Tibial artery (tissue), 4 donors: ENCODE measurements around the gene WDFY3.

Experiments used
- DNase-seq, 2 donors: peaks; one replicate each; pipeline ENCODE4 v3.0.0-alpha.2; 2019
- H3K27ac ChIP-seq, 2 donors: fragments of 200-600 bp; sonication (generic) in 1 of 2; 1 replicate in 1 of 2; 2 replicates in 1 of 2; pipeline ENCODE4 v1.5.1; 2018 to 2019; ENCODE audit warnings: mild to moderate bottlenecking in 1 of 2
- H3K27me3 ChIP-seq, 2 donors: fragments of 200-600 bp; sonication (generic) in 1 of 2; one replicate each; pipeline versions ENCODE4 v1.5.1 to v1.6.0; 2016 to 2019
- H3K36me3 ChIP-seq, 3 donors: fragments of 200-600 bp; sonication (generic) in 2 of 3; one replicate each; pipeline ENCODE4 v1.5.1; 2016 to 2019; ENCODE audit warnings: mild to moderate bottlenecking in 2 of 3
- H3K4me1 ChIP-seq, 4 donors: fragments of 200-600 bp; sonication (generic) in 2 of 4; 1 replicate in 3 of 4; 2 replicates in 1 of 4; pipeline ENCODE4 v1.5.1; 2016 to 2019
- H3K4me3 ChIP-seq, 2 donors: fragments of 200-600 bp; sonication (generic) in 1 of 2; 1 replicate in 1 of 2; 2 replicates in 1 of 2; pipeline ENCODE4 v1.5.1; 2018 to 2019; ENCODE audit warnings: mild to moderate bottlenecking in 2 of 2
- H3K9me3 ChIP-seq, 3 donors: fragments of 200-600 bp; sonication (generic) in 1 of 3; one replicate each; pipeline ENCODE4 v1.5.1; 2016 to 2019
- CTCF ChIP-seq, 2 experiments: fragments of 200-600 bp in 1 of 2; fragments of 450-650 bp in 1 of 2; IDR thresholded peaks; one replicate each; pipeline ENCODE4 v1.5.1; 2017 to 2019; ENCODE audit warnings: antibody characterized with exemption in 2 of 2, mild to moderate bottlenecking in 1 of 2, moderate library complexity in 1 of 2
- intact Hi-C: fragments of 100-400 bp; cut with DNase I; formaldehyde crosslinking; loops from one replicate; pipeline ENCODE4 v1.15.0; 2023; ENCODE audit warnings: low total_unique reads

The WDFY3 gene

GRCh38 chr4:84790769-84791565 lies 175.5 kb downstream of the WDFY3 start:
- intact Hi-C loops: no loop called here
- Histone ChIP-seq H3K36me3 (peaks cover 37 to 77% (median 52%) of the 10 kb centered on the region in 3 donors), H3K27me3 (no peaks in the 10 kb centered on the region), H3K27ac (no peak overlapping the region), H3K4me1 (no peaks in the 10 kb centered on the region), H3K4me3 (no peak overlapping the region), H3K9me3 (no peaks in the 10 kb centered on the region)
- DNase-seq: no peak
- no peak for TF ChIP-seq CTCF (IDR thresholded peaks at IDR 0.05)

GRCh38 chr4:84786478-84786877 lies 180.0 kb downstream of the WDFY3 start:
- Histone ChIP-seq H3K4me1 (no peaks in the 10 kb centered on the region), H3K4me3 (no peak overlapping the region), H3K27me3 (no peaks in the 10 kb centered on the region), H3K9me3 (no peaks in the 10 kb centered on the region), H3K36me3 (peaks cover 56 to 92% (median 63%) of the 10 kb centered on the region in 3 donors), H3K27ac (no peak overlapping the region)
- TF ChIP-seq CTCF (IDR thresholded peaks at IDR 0.05): no peak
- no peak for DNase-seq
- intact Hi-C loops: no loop called here

- Histone ChIP-seq H3K4me3 (no peak overlapping the region), H3K36me3 (peaks cover 77 to 94% (median 80%) of the 10 kb centered on the region in 3 donors), H3K4me1 (no peaks in the 10 kb centered on the region), H3K9me3 (no peaks in the 10 kb centered on the region), H3K27ac (no peak overlapping the region), H3K27me3 (no peaks in the 10 kb centered on the region)
- no peak for TF ChIP-seq CTCF (IDR thresholded peaks at IDR 0.05)
- DNase-seq: no peak
- intact Hi-C loops: no loop called here
These were observed 184.0 kb downstream of the WDFY3 start for GRCh38 chr4:84782517-84782916.

- H3K4me1 ChIP-seq: no peaks in the 10 kb centered on the region
- no peak for TF ChIP-seq CTCF (IDR thresholded peaks at IDR 0.05)
- no peak for DNase-seq
- intact Hi-C loops: no loop called here
- no peak overlapping the region for H3K4me3 ChIP-seq
- H3K27ac ChIP-seq: no peak overlapping the region
- H3K9me3 ChIP-seq: no peaks in the 10 kb centered on the region
- H3K36me3 ChIP-seq: peaks cover 66 to 89% (median 71%) of the 10 kb centered on the region in 3 donors
- H3K27me3 ChIP-seq: no peaks in the 10 kb centered on the region
These were observed 185.8 kb downstream of the WDFY3 start for GRCh38 chr4:84780719-84781118.

GRCh38 chr4:84778041-84778440 lies 188.4 kb downstream of the WDFY3 start:
- intact Hi-C loops: no loop called here
- Histone ChIP-seq H3K36me3 (peaks cover 59 to 85% (median 69%) of the 10 kb centered on the region in 3 donors), H3K4me1 (no peaks in the 10 kb centered on the region), H3K9me3 (no peaks in the 10 kb centered on the region), H3K27ac (no peak overlapping the region), H3K4me3 (no peak overlapping the region), H3K27me3 (no peaks in the 10 kb centered on the region)
- no peak for TF ChIP-seq CTCF (IDR thresholded peaks at IDR 0.05)
- DNase-seq: no peak
